DOHH2 (cell line): Measurements from ENCODE around the gene POLD4.
A peak's percentile ranks its signal among the peaks of the same experiment; 100 is the strongest.

ENCODE experiments used
- H3F3A ChIP-seq: fragments of 200-600 bp; sonication (generic), shearing (Covaris generic); 2 replicates; pipeline ENCODE4 v1.6.0; 2016; ENCODE audit warnings: antibody characterized with exemption, mild to moderate bottlenecking; ENCODE audit not compliant: control insufficient read depth, insufficient read depth
- H3K27ac ChIP-seq: fragments of 200-600 bp; sonication (generic); 2 replicates; pipeline ENCODE4 v1.5.1; 2014; ENCODE audit warnings: low read depth, mild to moderate bottlenecking, low read length, moderate library complexity
- H3K27me3 ChIP-seq: fragments of 200-600 bp; sonication (generic); 2 replicates; pipeline ENCODE4 v1.6.1; 2014; ENCODE audit warnings: mild to moderate bottlenecking, low read length, mixed read lengths; ENCODE audit not compliant: control insufficient read depth
- H3K36me3 ChIP-seq: fragments of 200-600 bp; sonication (generic); 2 replicates; pipeline ENCODE4 v1.6.1; 2014; ENCODE audit warnings: mild to moderate bottlenecking, low read length, moderate library complexity, mixed read lengths; ENCODE audit not compliant: control insufficient read depth
- H3K4me1 ChIP-seq: fragments of 200-600 bp; sonication (generic); 2 replicates; pipeline ENCODE4 v1.6.1; 2014; ENCODE audit warnings: mild to moderate bottlenecking, low read length, mixed read lengths; ENCODE audit not compliant: control insufficient read depth
- H3K4me2 ChIP-seq: fragments of 200-600 bp; sonication (generic); 2 replicates; pipeline ENCODE4 v1.6.0; 2014; ENCODE audit warnings: mild to moderate bottlenecking, low read length, moderate library complexity
- H3K4me3 ChIP-seq: fragments of 200-600 bp; sonication (generic); 2 replicates; pipeline ENCODE4 v1.5.1; 2014; ENCODE audit warnings: mild to moderate bottlenecking, low read length, mixed read lengths
- H3K79me2 ChIP-seq: fragments of 200-600 bp; sonication (generic); 2 replicates; pipeline ENCODE4 v1.6.1; 2014; ENCODE audit warnings: mild to moderate bottlenecking, low read length, mixed read lengths; ENCODE audit not compliant: control insufficient read depth
- H3K9me2 ChIP-seq: fragments of 200-600 bp; sonication (generic); replicated peaks from 2 replicates; pipeline ENCODE4 v1.6.1; 2014; ENCODE audit warnings: mild to moderate bottlenecking, low read length, mixed read lengths; ENCODE audit not compliant: control insufficient read depth
- H3K9me3 ChIP-seq: fragments of 200-600 bp; sonication (generic); 2 replicates; pipeline ENCODE4 v1.6.1; 2014; ENCODE audit warnings: antibody characterized with exemption, low read length, mixed read lengths; ENCODE audit not compliant: control insufficient read depth, insufficient read depth
- H4K20me1 ChIP-seq: fragments of 200-600 bp; sonication (generic); 2 replicates; pipeline ENCODE4 v1.6.0; 2014; ENCODE audit warnings: low read depth, mild to moderate bottlenecking, antibody characterized with exemption, low read length, moderate library complexity; ENCODE audit not compliant: control insufficient read depth, insufficient read depth
- CTCF ChIP-seq: fragments of 200-600 bp; sonication (generic); IDR thresholded peaks from one replicate; pipeline ENCODE4 v1.5.1; 2014; ENCODE audit warnings: antibody characterized with exemption, mild to moderate bottlenecking, low read depth, low read length; ENCODE audit not compliant: poor library complexity, severe bottlenecking
- EZH2phosphoT487 ChIP-seq: fragments of 200-600 bp; sonication (generic); IDR thresholded peaks from 2 replicates; pipeline ENCODE4 v1.6.1; 2017; ENCODE audit warnings: borderline replicate concordance, mild to moderate bottlenecking, antibody characterized with exemption, low read length, moderate library complexity, mixed read lengths

The POLD4 gene

GRCh38 chr11:67365736-67366444 is 12.5 kb upstream of the POLD4 start:
- Histone ChIP-seq H3K4me3 (peak overlapping the region; percentile 39; the same call in 1 of the 2 replicates), H3K27me3 (no peaks in the 10 kb centered on the region), H3K79me2 (peaks cover 57% of the 10 kb centered on the region), H3K9me2 (no peaks in the 10 kb centered on the region), H3K4me2 (peak overlapping the region; percentile 67), H3K36me3 (peaks cover 48% of the 10 kb centered on the region), H3F3A (peaks cover 6% of the 10 kb centered on the region; the same call in 1 of the 2 replicates), H3K27ac (peak overlapping the region; percentile 68), H4K20me1 (peaks cover 10% of the 10 kb centered on the region), H3K4me1 (peaks cover 87% of the 10 kb centered on the region), H3K9me3 (no peaks in the 10 kb centered on the region)
- TF ChIP-seq EZH2phosphoT487 (no peak), CTCF (no peak)

GRCh38 chr11:67364783-67365722 is 11.7 kb upstream of the POLD4 start:
- peaks cover 48% of the 10 kb centered on the region for H3K36me3 ChIP-seq
- TF ChIP-seq EZH2phosphoT487 (no peak), CTCF (no peak)
- peak overlapping the region; percentile 39 for H3K4me3 ChIP-seq
- H3K4me2 ChIP-seq: peak overlapping the region; percentile 67
- no peaks in the 10 kb centered on the region for H3K9me3 ChIP-seq
- H3F3A ChIP-seq: 0 out of 2 replicates have a peak, but pooled peaks cover 6% of the 10 kb centered on the region
- H4K20me1 ChIP-seq: peaks cover 4% of the 10 kb centered on the region; the same call in 1 of the 2 replicates
- peak overlapping the region; percentile 68 for H3K27ac ChIP-seq
- H3K4me1 ChIP-seq: peaks cover 79% of the 10 kb centered on the region
- no peaks in the 10 kb centered on the region for H3K27me3 ChIP-seq
- H3K9me2 ChIP-seq: no peaks in the 10 kb centered on the region
- H3K79me2 ChIP-seq: peaks cover 48% of the 10 kb centered on the region

GRCh38 chr11:67364169-67364568 is 10.8 kb upstream of the POLD4 start:
- H3K4me3 ChIP-seq: peak overlapping the region; percentile 39; the same call in 1 of the 2 replicates
- no peaks in the 10 kb centered on the region for H3K9me3 ChIP-seq
- H3K27ac ChIP-seq: peak overlapping the region; percentile 68
- H3K9me2 ChIP-seq: no peaks in the 10 kb centered on the region
- TF ChIP-seq EZH2phosphoT487 (no peak), CTCF (no peak)
- H3F3A ChIP-seq: 0 out of 2 replicates have a peak, but pooled peaks cover 6% of the 10 kb centered on the region
- no peaks in the 10 kb centered on the region for H3K27me3 ChIP-seq
- peaks cover 70% of the 10 kb centered on the region for H3K4me1 ChIP-seq
- H3K36me3 ChIP-seq: peaks cover 45% of the 10 kb centered on the region
- H3K4me2 ChIP-seq: peak overlapping the region; percentile 67
- peaks cover 2% of the 10 kb centered on the region; the same call in 1 of the 2 replicates for H4K20me1 ChIP-seq
- peaks cover 40% of the 10 kb centered on the region for H3K79me2 ChIP-seq
